ENCODE results near the gene TM9SF3. TPM values are rescaled to one million over a fixed set of nuclear protein-coding genes. Genes with fewer than 3 reads are reported as not detected.

TM9SF3 gene
- total RNA-seq, 1 experiment from 2014 or later = 79.3 TPM

GRCh38 chr10:96524741-96525140 is 62.1 kb downstream of the TM9SF3 start:
- Histone ChIP-seq H3K4me3 (replicated peaks in 1 of 2; ENCODE audit: low read depth in 1 of 2, low read length in 2 of 2) (no peak overlapping the region), H3K79me2 (ENCODE audit: insufficient read depth, low read length) (peaks cover 9% of the 10 kb centered on the region), H3K9me2 (ENCODE audit: insufficient read depth) (no peaks in the 10 kb centered on the region), H3K4me2 (ENCODE audit: low read length) (no peak overlapping the region), H4K20me1 (ENCODE audit: insufficient read depth) (peaks cover 6% of the 10 kb centered on the region; the same call in 1 of the 2 replicates), H2AFZ (ENCODE audit: low read depth, low read length, poor library complexity, severe bottlenecking) (no peak overlapping the region), H3K9me3 (ENCODE audit: control insufficient read depth in 1 of 2, insufficient read depth in 1 of 2, low read depth in 1 of 2, low read length in 2 of 2) (no peaks in the 10 kb centered on the region), H3K27ac (ENCODE audit: low read depth, low read length) (no peak overlapping the region), H3K36me3 (ENCODE audit: control insufficient read depth in 1 of 2, insufficient read depth in 2 of 2, low read length in 2 of 2) (peaks cover 12 to 21% of the 10 kb centered on the region in 2 experiments; a peak in 3 of 4 replicates), H3K4me1 (ENCODE audit: control insufficient read depth in 1 of 2, insufficient read depth in 2 of 2, low read length in 2 of 2) (no peaks in the 10 kb centered on the region), H3K27me3 (ENCODE audit: insufficient read depth, low read length) (no peaks in the 10 kb centered on the region), H3K9ac (ENCODE audit: low read length) (no peak overlapping the region)
- intact Hi-C loops (cut with micrococcal nuclease) = no loop called here
- ChIA-PET CTCF (no interaction called here), POLR2A (no interaction called here), RAD21 (ENCODE audit: low non-redundant PET in 1 of 2, low total read pairs in 2 of 2, uncharacterized antibody in 2 of 2, unreplicated experiment in 2 of 2) (no interaction called here)
- TF ChIP-seq ZFX (IDR thresholded peaks at IDR 0.05) = no peak
- BruUV-seq (replicated peaks) = no TSS peak
- DNase-seq (ENCODE audit: low read depth, low spot score) (no peak), ATAC-seq (no peak)

- no TSS peak for BruUV-seq (replicated peaks)
Measured at GRCh38 chr10:96517284-96517683, 69.5 kb downstream of the TM9SF3 start.

More at GRCh38 chr10:96517284-96517683, 69.5 kb downstream of the TM9SF3 start:
- Histone ChIP-seq H3K9me2 (ENCODE audit: insufficient read depth) (no peaks in the 10 kb centered on the region), H3K9ac (ENCODE audit: low read length) (no peak overlapping the region), H3K79me2 (ENCODE audit: insufficient read depth, low read length) (no peaks in the 10 kb centered on the region), H2AFZ (ENCODE audit: low read depth, low read length, poor library complexity, severe bottlenecking) (no peak overlapping the region), H3K9me3 (ENCODE audit: control insufficient read depth in 1 of 2, insufficient read depth in 1 of 2, low read depth in 1 of 2, low read length in 2 of 2) (no peaks in the 10 kb centered on the region), H4K20me1 (ENCODE audit: insufficient read depth) (no peaks in the 10 kb centered on the region), H3K27me3 (ENCODE audit: insufficient read depth, low read length) (no peaks in the 10 kb centered on the region), H3K4me3 (replicated peaks in 1 of 2; ENCODE audit: low read depth in 1 of 2, low read length in 2 of 2) (no peak overlapping the region), H3K36me3 (ENCODE audit: control insufficient read depth in 1 of 2, insufficient read depth in 2 of 2, low read length in 2 of 2) (peaks cover 0 to 14% of the 10 kb centered on the region in 2 experiments; a peak in 2 of 4 replicates), H3K27ac (ENCODE audit: low read depth, low read length) (no peak overlapping the region), H3K4me2 (ENCODE audit: low read length) (no peak overlapping the region), H3K4me1 (ENCODE audit: control insufficient read depth in 1 of 2, insufficient read depth in 2 of 2, low read length in 2 of 2) (peaks cover 0 to 15% of the 10 kb centered on the region in 2 experiments; a peak in 2 of 4 replicates)
- RAD21 ChIA-PET (ENCODE audit: low non-redundant PET in 1 of 2, low total read pairs in 2 of 2, uncharacterized antibody in 2 of 2, unreplicated experiment in 2 of 2) = no interaction called here
- DNase-seq (ENCODE audit: low read depth, low spot score) = no peak
- TF ChIP-seq SRF (IDR thresholded peaks at IDR 0.05; ENCODE audit: low read depth) (no peak), CEBPB (IDR thresholded peaks at IDR 0.05; ENCODE audit: low read depth) (no peak), RAD21 (IDR thresholded peaks at IDR 0.05; ENCODE audit: low read depth) (no peak), ELF1 (IDR thresholded peaks at IDR 0.05; ENCODE audit: borderline replicate concordance, low read depth) (no peak), TCF7L2 (IDR thresholded peaks at IDR 0.05; ENCODE audit: borderline replicate concordance, extremely low read depth, insufficient read depth, insufficient read length) (no peak), ZBTB33 (IDR thresholded peaks at IDR 0.05; ENCODE audit: extremely low read depth, insufficient replicate concordance, low read length) (no peak), MAX (IDR thresholded peaks at IDR 0.05) (no peak), CBX3 (IDR thresholded peaks at IDR 0.05; ENCODE audit: low read depth) (no peak), CTCF (IDR thresholded peaks at IDR 0.05 in 2 of 3, conservative IDR thresholded peaks at IDR 0.05 in 1 of 3; ENCODE audit: borderline replicate concordance in 1 of 3, insufficient read depth in 1 of 3, low read depth in 2 of 3, low read length in 2 of 3) (no peak), EGR1 (IDR thresholded peaks at IDR 0.05; ENCODE audit: low read depth) (no peak), EZH2phosphoT487 (IDR thresholded peaks at IDR 0.05; ENCODE audit: borderline replicate concordance) (no peak), YY1 (IDR thresholded peaks at IDR 0.05; ENCODE audit: extremely low read depth, insufficient replicate concordance, low read depth, low read length) (no peak), SP1 (IDR thresholded peaks at IDR 0.05; ENCODE audit: low read depth) (no peak), EZH2 (IDR thresholded peaks at IDR 0.05) (no peak)
- CTCF ChIA-PET = no interaction called here
- ATAC-seq = no peak
- intact Hi-C loops (cut with micrococcal nuclease) = no loop called here
- POLR2A ChIA-PET = no interaction called here

All from HCT116 (cell line).